Vagina (tissue), 2 donors: ENCODE measurements around the gene APOL6.

Source experiments
- POLR2A ChIP-seq, 2 donors: fragments of 450-650 bp; IDR thresholded peaks; one replicate each; pipeline ENCODE4 v1.6.1; 2017; ENCODE audit warnings: antibody characterized with exemption in 2 of 2, mild to moderate bottlenecking in 2 of 2, moderate library complexity in 2 of 2
- POLR2AphosphoS5 ChIP-seq, 2 donors: sonication (generic); formaldehyde crosslinking; IDR thresholded peaks; one replicate each; pipeline ENCODE4 v1.9.0; 2017; ENCODE audit warnings: antibody characterized with exemption in 2 of 2, mild to moderate bottlenecking in 2 of 2, low read depth in 1 of 2; ENCODE audit not compliant: insufficient read depth in 1 of 2
- TF ChIP-seq, protein P1 (sequence below), 3 experiments: fragments of 450-650 bp in 2 of 3; fragments of 200-600 bp in 1 of 3; sonication (generic) in 1 of 3; IDR thresholded peaks; one replicate each; pipeline ENCODE4 v1.5.1; 2017 to 2019; ENCODE audit warnings: antibody characterized with exemption in 3 of 3, mild to moderate bottlenecking in 2 of 3, moderate library complexity in 2 of 3

DNA sequence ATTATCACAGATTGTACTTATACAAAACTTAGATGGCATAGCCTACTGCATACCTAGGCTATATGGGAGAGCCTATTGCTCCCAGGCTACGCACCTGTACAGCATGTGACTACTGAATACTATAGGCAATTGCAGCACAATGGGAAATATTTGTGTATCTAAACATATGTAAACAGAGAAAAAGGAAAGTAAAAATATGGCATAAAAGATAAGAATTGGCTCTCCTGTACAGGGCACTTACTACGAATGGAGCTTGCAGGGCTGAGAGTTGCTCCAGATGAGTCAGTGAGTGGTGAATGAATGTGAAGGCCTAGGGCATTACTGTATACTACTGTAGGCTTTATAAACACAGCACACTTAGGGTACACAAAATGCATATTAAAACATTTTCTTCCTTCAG, 13.2 kb downstream of the APOL6 start:
- TF ChIP-seq POLR2A (IDR thresholded peaks at IDR 0.05) (no peak), POLR2AphosphoS5 (IDR thresholded peaks at IDR 0.05; ENCODE audit: insufficient read depth in 1 of 2, low read depth in 1 of 2) (no peak)
- TF ChIP-seq, protein P1, sequence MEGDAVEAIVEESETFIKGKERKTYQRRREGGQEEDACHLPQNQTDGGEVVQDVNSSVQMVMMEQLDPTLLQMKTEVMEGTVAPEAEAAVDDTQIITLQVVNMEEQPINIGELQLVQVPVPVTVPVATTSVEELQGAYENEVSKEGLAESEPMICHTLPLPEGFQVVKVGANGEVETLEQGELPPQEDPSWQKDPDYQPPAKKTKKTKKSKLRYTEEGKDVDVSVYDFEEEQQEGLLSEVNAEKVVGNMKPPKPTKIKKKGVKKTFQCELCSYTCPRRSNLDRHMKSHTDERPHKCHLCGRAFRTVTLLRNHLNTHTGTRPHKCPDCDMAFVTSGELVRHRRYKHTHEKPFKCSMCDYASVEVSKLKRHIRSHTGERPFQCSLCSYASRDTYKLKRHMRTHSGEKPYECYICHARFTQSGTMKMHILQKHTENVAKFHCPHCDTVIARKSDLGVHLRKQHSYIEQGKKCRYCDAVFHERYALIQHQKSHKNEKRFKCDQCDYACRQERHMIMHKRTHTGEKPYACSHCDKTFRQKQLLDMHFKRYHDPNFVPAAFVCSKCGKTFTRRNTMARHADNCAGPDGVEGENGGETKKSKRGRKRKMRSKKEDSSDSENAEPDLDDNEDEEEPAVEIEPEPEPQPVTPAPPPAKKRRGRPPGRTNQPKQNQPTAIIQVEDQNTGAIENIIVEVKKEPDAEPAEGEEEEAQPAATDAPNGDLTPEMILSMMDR (IDR thresholded peaks at IDR 0.05), result no peak
